Transverse colon (tissue), 4 donors: Measurements from ENCODE around the gene SIRT5. TPM values are rescaled to one million over a fixed set of nuclear protein-coding genes. Genes with fewer than 3 reads are reported as not detected.

ENCODE experiments used
- DNase-seq: peaks from one replicate; pipeline ENCODE4 v3.0.0-alpha.2; 2019
- H3K27ac ChIP-seq, 4 donors: fragments of 200-600 bp; sonication (generic); 2 replicates each; pipeline ENCODE4 v1.5.1; 2016 to 2018; ENCODE audit warnings: inconsistent platforms in 4 of 4
- H3K27me3 ChIP-seq: fragments of 200-600 bp; sonication (generic); 2 replicates; pipeline ENCODE4 v1.5.1; 2017; ENCODE audit warnings: inconsistent platforms
- H3K36me3 ChIP-seq, 4 donors: fragments of 200-600 bp; sonication (generic); 2 replicates each; pipeline ENCODE4 v1.5.1; 2017 to 2019; ENCODE audit warnings: inconsistent platforms in 4 of 4
- H3K4me1 ChIP-seq, 4 donors: fragments of 200-600 bp; sonication (generic); 2 replicates each; pipeline ENCODE4 v1.5.1; 2017 to 2020; ENCODE audit warnings: inconsistent platforms in 4 of 4
- H3K4me3 ChIP-seq, 4 donors: fragments of 200-600 bp; sonication (generic); 1 replicate in 1 of 4; 2 replicates in 3 of 4; pipeline versions ENCODE4 v1.5.1 to v1.6.1; 2017 to 2019; ENCODE audit warnings: inconsistent platforms in 4 of 4
- H3K9me3 ChIP-seq, 2 donors: fragments of 200-600 bp; sonication (generic); 2 replicates each; pipeline ENCODE4 v1.5.1; 2017 to 2019; ENCODE audit warnings: inconsistent platforms in 2 of 2
- EP300 ChIP-seq: sonication (generic); formaldehyde crosslinking; IDR thresholded peaks from one replicate; pipeline ENCODE4 v1.6.1; 2017; ENCODE audit warnings: antibody characterized with exemption, low read depth
- POLR2A ChIP-seq: fragments of 450-650 bp; IDR thresholded peaks from one replicate; pipeline ENCODE4 v1.6.1; 2016; ENCODE audit warnings: antibody characterized with exemption, mild to moderate bottlenecking, moderate library complexity
- POLR2AphosphoS5 ChIP-seq, 3 donors: sonication (generic); formaldehyde crosslinking; IDR thresholded peaks; one replicate each; pipeline ENCODE4 v1.6.1; 2016; ENCODE audit warnings: antibody characterized with exemption in 3 of 3
- WGBS, 2 donors: methylation state at CpG; one replicate each; pipeline ENCODE4 v1.1.5; 2018; ENCODE audit warnings: low coverage in 1 of 2; 5-methylcytosine and 5-hydroxymethylcytosine counted together
- in situ Hi-C, 4 donors: fragments of 200-750 bp; cut with MboI; loops; one replicate each; pipeline versions ENCODE4 v1.15.0 to v1.15.1; 2017; ENCODE audit warnings: low sequenced_read_pairs in 3 of 4, low pct_ligation_motif_present in 1 of 4, low pct_unique_long_range_greater_than_20kb in 1 of 4
- intact Hi-C: fragments of 100-400 bp; cut with DNase I; formaldehyde crosslinking; loops from one replicate; pipeline ENCODE4 v1.15.1; 2023; ENCODE audit warnings: low total_unique reads
- total RNA-seq, 4 donors: library from RNA; depleted of rRNA; stranded (reverse); fragments of >200 nt; gene quantifications; one replicate each; pipeline ENCODE4 v1.1.0, GENCODE V29; 2016
- TF ChIP-seq, protein P1 (sequence below), 5 experiments: fragments of 200-600 bp in 3 of 5; fragments of 450-650 bp in 2 of 5; sonication (generic) in 3 of 5; IDR thresholded peaks; 1 replicate in 2 of 5; 2 replicates in 3 of 5; pipeline ENCODE4 v1.5.1; 2016 to 2017; ENCODE audit warnings: antibody characterized with exemption in 5 of 5, inconsistent platforms in 3 of 5, mild to moderate bottlenecking in 2 of 5, moderate library complexity in 1 of 5

The SIRT5 gene
- total RNA-seq, 4 donors from 2014 or later, result 10.1 to 21.0 (median 13.9) TPM

- intact Hi-C loops (loop anchor here (2.0 to 10.0 kb wide), 2 partner anchors 96 to 150 kb away; partner anchors contain the start of gene RANBP9), in situ Hi-C loops (no loop called here)
- Histone ChIP-seq H3K27me3 (no peaks in the 10 kb centered on the region), H3K27ac (peak within 1 kb of the TSS; percentile 91 to 95 (median 94)), H3K36me3 (peaks cover 0 to 18% (median 10%) of the 10 kb centered on the region in 4 donors), H3K4me1 (peaks cover 0 to 25% (median 17%) of the 10 kb centered on the region in 4 donors), H3K9me3 (no peaks in the 10 kb centered on the region), H3K4me3 (peak within 1 kb of the TSS; percentile 61 to 91 (median 71))
- WGBS, 2 donors, result 0 to 1% methylated on average over 2 to 67 of the region's 85 CpGs
- peak; percentile 98 for DNase-seq
- peak; percentile 94 to 99 (median 98) for TF ChIP-seq POLR2AphosphoS5 (IDR thresholded peaks at IDR 0.05)
- TF ChIP-seq POLR2A, result peak; percentile 93
- no peak for TF ChIP-seq EP300
- TF ChIP-seq, protein P1, sequence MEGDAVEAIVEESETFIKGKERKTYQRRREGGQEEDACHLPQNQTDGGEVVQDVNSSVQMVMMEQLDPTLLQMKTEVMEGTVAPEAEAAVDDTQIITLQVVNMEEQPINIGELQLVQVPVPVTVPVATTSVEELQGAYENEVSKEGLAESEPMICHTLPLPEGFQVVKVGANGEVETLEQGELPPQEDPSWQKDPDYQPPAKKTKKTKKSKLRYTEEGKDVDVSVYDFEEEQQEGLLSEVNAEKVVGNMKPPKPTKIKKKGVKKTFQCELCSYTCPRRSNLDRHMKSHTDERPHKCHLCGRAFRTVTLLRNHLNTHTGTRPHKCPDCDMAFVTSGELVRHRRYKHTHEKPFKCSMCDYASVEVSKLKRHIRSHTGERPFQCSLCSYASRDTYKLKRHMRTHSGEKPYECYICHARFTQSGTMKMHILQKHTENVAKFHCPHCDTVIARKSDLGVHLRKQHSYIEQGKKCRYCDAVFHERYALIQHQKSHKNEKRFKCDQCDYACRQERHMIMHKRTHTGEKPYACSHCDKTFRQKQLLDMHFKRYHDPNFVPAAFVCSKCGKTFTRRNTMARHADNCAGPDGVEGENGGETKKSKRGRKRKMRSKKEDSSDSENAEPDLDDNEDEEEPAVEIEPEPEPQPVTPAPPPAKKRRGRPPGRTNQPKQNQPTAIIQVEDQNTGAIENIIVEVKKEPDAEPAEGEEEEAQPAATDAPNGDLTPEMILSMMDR (IDR thresholded peaks at IDR 0.05), result peak; percentile 69 to 98 (median 91)
These were observed 40.8 kb downstream of the SIRT5 start, which contains the start of gene NOL7 for GRCh38 chr6:13614926-13615791. NOL7 (plus strand) TSS chr6:13615335; CDS start chr6:13615359, 24 bp downstream.

GRCh38 chr6:13615792-13616120 lies 41.4 kb downstream of the SIRT5 start:
- WGBS, 2 donors, result 0 to 3% methylated on average over 7 to 14 of the region's 14 CpGs
- peak; percentile 63 for DNase-seq
- peaks cover 0 to 25% (median 17%) of the 10 kb centered on the region in 4 donors for H3K4me1 ChIP-seq
- in situ Hi-C loops, result no loop called here
- H3K4me3 ChIP-seq, result peak overlapping the region; percentile 61 to 91 (median 71)
- H3K27me3 ChIP-seq, result no peaks in the 10 kb centered on the region
- TF ChIP-seq POLR2A, result no peak
- no peak for TF ChIP-seq EP300
- no peak for TF ChIP-seq POLR2AphosphoS5 (IDR thresholded peaks at IDR 0.05)
- TF ChIP-seq, protein P1 (IDR thresholded peaks at IDR 0.05), result no peak
- no peaks in the 10 kb centered on the region for H3K9me3 ChIP-seq
- intact Hi-C loops, result loop anchor here (2.0 to 10.0 kb wide), 2 partner anchors 95 to 149 kb away; partner anchors contain the start of gene RANBP9
- peak overlapping the region; percentile 91 to 95 (median 94) for H3K27ac ChIP-seq
- H3K36me3 ChIP-seq, result peaks cover 0 to 24% (median 13%) of the 10 kb centered on the region in 4 donors

- TF ChIP-seq POLR2AphosphoS5 (IDR thresholded peaks at IDR 0.05) (no peak), POLR2A (no peak), EP300 (no peak)
- TF ChIP-seq, protein P1 (IDR thresholded peaks at IDR 0.05), result no peak
- Histone ChIP-seq H3K4me1 (peaks cover 0 to 25% (median 17%) of the 10 kb centered on the region in 4 donors), H3K27me3 (no peaks in the 10 kb centered on the region), H3K9me3 (no peaks in the 10 kb centered on the region), H3K27ac (no peak overlapping the region), H3K4me3 (no peak overlapping the region), H3K36me3 (peaks cover 0 to 37% (median 17%) of the 10 kb centered on the region in 4 donors)
- in situ Hi-C loops, result no loop called here
- intact Hi-C loops, result loop anchor here (10.0 kb wide), 1 partner anchor 148 kb away; no protein-coding TSS in a partner anchor
- WGBS, 2 donors, result 33 to 79% methylated on average over 1 to 2 of the region's 2 CpGs
- DNase-seq, result no peak
These were observed 42.7 kb downstream of the SIRT5 start for GRCh38 chr6:13617066-13617465.

- DNase-seq, result no peak
- no peak overlapping the region for H3K27ac ChIP-seq
- H3K9me3 ChIP-seq, result no peaks in the 10 kb centered on the region
- no peaks in the 10 kb centered on the region for H3K4me1 ChIP-seq
- no peaks in the 10 kb centered on the region for H3K27me3 ChIP-seq
- H3K4me3 ChIP-seq, result no peak overlapping the region
- H3K36me3 ChIP-seq, result peaks cover 0 to 72% (median 20%) of the 10 kb centered on the region in 4 donors
- in situ Hi-C loops, result no loop called here
- WGBS, 2 donors, result 72 to 86% methylated on average over 2 to 4 of the region's 4 CpGs
- no peak for TF ChIP-seq EP300
- TF ChIP-seq, protein P1 (IDR thresholded peaks at IDR 0.05), result peak in 4 of 5 experiments; percentile 22 to 40 (median 28)
- intact Hi-C loops, result no loop called here
These were observed 50.5 kb downstream of the SIRT5 start for GRCh38 chr6:13624871-13625288.
